ENCODE data around the gene E2F4. TPM values are rescaled to one million over a fixed set of nuclear protein-coding genes. Genes with fewer than 3 reads are reported as not detected.

E2F4 gene
- total and polyA plus RNA-seq, 2 of the 8 experiments (the other 6 are each of a cell fraction or from before 2014, with no cell fraction given) = 79.9 to 157 TPM

- TF ChIP-seq, protein P1, sequence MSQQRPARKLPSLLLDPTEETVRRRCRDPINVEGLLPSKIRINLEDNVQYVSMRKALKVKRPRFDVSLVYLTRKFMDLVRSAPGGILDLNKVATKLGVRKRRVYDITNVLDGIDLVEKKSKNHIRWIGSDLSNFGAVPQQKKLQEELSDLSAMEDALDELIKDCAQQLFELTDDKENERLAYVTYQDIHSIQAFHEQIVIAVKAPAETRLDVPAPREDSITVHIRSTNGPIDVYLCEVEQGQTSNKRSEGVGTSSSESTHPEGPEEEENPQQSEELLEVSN (IDR thresholded peaks at IDR 0.05) = no peak
These were observed 49.6 kb upstream of the E2F4 start (continued) for GRCh38 chr16:67142342-67142741.
